DND-41 (cell line): Measurements from ENCODE around the gene MAST4.

Source experiments
- CTCF ChIP-seq: IDR thresholded peaks from 2 replicates; pipeline ENCODE4 v1.5.1; 2012; ENCODE audit warnings: borderline replicate concordance, low read length, moderate library complexity, mild to moderate bottlenecking; ENCODE audit not compliant: poor library complexity, severe bottlenecking; ENCODE audit errors: extremely low read depth
- EZH2 ChIP-seq: IDR thresholded peaks from 3 replicates; pipeline ENCODE4 v1.6.1; 2012; ENCODE audit warnings: borderline replicate concordance, low read depth, mild to moderate bottlenecking, moderate library complexity, low read length, inconsistent platforms; ENCODE audit not compliant: severe bottlenecking

DNA sequence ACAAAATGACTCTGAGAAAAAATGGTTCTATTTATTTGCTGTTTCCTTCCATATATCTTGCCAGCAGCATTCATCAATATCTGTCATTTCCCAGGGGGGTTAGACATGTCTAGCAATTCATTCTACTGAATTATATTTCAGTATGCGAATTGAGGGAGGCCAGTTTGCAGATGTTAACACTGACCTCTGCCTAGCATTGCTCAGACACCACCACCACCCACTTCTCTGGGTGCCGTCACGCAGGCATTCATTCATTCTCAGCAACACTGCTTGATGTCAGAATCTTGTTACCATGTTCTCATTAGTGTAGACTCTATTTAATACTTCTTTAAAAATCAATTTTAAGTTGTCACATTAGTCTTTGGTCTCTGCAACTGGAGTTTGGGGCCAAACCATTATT is 181.7 kb downstream of the MAST4 start:
- no peak for TF ChIP-seq EZH2
- no peak for TF ChIP-seq CTCF
